GM19043 (cell line): ENCODE measurements around the gene RASA4.
"Not testable (repeated sequence)": the region's sequence is repeated elsewhere in the genome, so short reads cannot be mapped to it uniquely, and the experiment has no call there.

Experiments
- ATAC-seq: cut with Tn5 transposase; IDR thresholded peaks from one replicate; pipeline ENCODE4 v1.9.1; 2021; ENCODE audit warnings: low read depth; ENCODE audit not compliant: unreplicated experiment

RASA4 gene

DNA sequence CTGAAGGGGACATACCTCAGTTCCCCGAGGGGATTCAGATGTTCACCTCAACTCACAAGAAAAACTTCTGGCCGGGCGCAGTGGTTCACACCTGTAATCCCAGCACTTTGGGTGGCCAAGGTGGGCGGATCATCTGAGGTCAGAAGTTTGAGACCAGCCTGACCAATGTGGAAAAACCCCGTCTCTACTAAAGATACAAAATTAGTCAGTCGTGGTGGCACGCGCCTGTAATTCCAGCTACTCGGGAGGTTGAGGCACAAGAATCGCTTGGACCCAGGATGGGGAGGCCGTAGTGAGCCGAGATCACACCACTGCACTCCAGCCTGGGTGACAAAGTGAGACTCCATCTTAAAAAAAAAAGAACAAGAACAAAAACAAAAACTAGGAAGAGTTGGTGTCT lies 71.3 kb downstream of the RASA4 start:
- ATAC-seq = not testable (repeated sequence)

DNA sequence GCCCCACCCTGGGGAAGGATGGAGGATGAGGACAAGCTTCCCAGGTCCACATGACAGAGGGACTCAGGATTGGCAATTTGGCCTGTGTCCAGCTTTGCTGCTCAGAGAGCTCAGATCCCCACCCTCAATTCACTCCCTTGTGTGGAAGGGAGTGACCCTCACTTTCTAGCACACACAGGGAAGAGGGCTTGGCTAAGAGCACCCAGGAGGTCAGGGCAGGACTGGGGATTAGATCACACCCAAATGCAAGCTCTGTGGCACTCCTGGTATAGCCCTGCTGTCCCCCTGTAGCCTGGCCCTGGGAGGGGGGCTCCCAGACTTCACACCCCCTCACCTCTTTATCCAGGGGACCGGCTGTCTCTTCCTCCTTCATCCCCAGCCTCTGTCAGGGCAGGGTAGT lies 72.2 kb downstream of the RASA4 start:
- not testable (repeated sequence) for ATAC-seq

DNA sequence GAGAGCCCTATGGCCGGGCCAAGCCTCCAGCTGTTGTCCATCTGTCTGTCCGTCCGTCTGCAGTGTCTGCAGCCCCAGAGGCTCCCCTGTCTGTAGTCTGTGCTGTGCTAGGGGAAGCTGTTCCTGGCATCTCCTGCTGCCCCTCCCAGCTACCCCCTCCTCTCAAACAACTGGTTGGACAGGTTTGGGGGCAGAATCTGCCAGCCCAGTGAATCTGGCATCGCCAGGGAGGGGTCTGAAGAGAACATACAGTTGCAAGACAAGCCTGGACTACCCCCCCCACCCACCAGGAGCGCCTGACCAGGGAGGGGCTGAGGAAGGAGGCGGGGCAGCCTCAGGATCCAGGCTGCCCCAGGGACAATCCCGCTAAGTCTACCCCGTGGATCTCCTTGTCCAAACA lies 73.0 kb downstream of the RASA4 start, which contains the start of gene UPK3BL2:
Gene UPK3BL2, minus strand, starts transcription at position 101 of the 400 bp plus-strand sequence. Its CDS starts 60 bp downstream, at position 41.
- not testable (repeated sequence) for ATAC-seq

DNA sequence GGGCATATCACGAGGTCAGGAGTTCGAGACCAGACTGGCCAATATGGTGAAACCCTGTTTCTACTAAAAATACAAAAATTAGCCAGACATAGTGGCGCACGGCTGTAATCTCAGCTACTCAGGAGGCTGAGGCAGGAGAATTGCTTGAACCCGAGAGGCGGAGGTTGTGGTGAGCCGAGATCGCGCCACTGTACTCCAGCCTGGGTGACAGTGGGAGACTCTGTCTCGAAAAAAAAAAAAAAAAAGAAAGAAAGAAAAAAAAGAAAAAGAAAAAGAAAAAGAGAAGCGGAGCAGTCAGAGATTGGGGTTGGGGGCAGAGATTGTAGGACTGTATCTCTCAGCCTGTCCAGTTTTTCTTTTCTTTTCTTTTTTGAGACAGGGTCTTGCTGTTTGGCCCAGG lies 73.8 kb downstream of the RASA4 start:
- not testable (repeated sequence) for ATAC-seq

DNA sequence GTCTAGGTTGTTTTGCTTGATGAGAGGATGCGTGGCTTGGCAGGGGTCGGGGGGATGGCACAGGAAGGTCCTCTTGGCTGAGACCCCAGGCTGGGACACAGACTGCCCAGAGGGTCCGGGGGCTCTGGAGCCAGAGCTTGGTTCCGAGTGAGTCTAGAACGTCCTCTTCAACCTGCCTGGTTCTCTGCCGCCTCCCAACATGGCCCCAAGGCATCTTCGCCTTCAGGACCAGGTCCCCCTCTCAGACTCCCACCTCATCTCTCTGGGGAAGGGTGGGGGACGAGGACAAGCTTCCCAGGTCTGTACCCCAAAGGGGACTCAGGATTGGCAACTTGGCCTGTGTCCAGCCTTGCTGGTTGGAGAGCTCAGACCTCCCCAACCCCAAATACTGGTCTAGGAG lies 74.5 kb downstream of the RASA4 start:
- not testable (repeated sequence) for ATAC-seq

DNA sequence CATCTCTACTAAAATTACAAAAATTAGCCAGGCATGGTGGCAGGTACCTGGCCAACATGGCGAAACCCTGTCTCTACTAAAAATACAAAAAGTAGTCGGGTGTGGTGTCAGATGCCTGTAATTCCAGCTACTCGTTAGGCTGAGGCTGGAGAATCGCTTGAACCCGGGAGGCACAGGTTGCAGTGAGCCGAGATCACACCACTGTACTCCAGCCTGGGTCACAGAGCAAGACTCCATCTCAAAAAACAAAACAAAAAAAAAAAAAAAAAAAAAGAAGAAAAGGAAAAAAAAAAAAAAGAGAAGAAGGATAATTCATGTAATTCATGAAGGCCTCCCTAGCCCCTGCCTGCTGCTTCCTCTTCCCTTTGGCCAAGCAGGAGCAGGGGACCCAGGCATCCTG lies 76.0 kb downstream of the RASA4 start:
- not testable (repeated sequence) for ATAC-seq

DNA sequence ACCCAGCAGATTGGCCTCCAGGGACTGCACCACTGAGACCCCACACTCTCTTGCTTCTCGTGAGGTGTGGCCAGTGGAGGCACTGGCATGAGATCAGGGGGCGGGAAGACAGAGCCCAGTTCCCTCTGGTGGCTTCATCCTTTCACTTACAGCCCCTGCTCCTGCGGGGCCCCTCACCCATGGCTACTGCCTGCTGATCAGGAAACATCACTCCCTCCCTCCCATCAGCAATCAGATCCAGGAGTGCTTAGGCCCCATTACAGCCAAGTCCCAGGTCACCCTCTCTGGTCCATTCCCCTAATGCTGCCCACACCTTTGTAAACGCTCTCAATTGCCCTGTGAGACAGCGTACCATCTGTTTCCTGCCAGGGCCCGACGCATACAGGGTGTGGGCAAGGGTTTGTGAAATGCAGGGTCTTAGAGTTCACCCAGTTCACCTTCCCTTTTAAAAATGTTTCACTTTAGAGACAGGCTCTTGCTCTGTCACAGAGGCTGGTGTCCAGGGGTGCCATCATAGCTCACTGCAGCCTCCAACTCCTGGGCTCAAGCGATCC lies 81.4 kb downstream of the RASA4 start:
- not testable (repeated sequence) for ATAC-seq

DNA sequence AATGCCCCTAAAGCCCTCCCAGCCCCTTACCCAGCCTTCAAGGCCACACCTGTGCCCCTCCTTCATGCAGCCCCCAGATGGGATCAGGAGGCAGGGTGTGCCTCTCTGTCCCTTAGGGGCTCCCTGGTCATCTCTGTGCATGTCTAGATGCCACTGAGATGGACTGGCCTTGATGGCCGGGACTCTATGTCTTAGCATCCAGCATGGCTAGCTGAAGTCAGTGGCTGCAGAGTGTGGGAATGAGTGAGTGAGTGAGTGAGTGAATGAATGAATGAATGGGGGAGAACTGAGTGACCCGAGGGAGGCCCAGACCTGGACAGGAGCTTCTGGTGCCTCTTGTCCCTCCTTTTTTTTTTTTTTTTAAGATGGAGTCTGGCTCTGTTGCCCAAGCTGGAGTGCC lies 84.4 kb downstream of the RASA4 start:
- not testable (repeated sequence) for ATAC-seq

DNA sequence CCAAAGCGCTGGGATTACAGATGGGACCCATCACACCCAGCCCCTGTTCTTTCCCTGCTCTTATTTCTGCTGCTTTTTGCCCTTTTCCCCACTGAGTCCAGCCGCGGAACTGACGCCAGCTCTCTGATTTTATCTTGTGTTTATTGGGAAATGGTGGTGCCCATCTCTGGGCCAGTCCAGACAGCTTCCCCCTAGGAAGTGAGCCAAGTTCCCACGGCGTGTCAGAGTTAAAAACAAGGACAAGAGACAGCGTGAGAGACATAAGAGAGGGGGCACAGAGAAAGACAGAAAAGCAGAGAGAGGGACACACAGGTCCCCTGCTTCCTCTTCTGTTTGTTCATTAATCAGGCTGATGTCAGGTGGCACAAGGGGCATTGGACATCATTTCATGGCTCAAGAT lies 85.0 kb downstream of the RASA4 start:
- not testable (repeated sequence) for ATAC-seq

DNA sequence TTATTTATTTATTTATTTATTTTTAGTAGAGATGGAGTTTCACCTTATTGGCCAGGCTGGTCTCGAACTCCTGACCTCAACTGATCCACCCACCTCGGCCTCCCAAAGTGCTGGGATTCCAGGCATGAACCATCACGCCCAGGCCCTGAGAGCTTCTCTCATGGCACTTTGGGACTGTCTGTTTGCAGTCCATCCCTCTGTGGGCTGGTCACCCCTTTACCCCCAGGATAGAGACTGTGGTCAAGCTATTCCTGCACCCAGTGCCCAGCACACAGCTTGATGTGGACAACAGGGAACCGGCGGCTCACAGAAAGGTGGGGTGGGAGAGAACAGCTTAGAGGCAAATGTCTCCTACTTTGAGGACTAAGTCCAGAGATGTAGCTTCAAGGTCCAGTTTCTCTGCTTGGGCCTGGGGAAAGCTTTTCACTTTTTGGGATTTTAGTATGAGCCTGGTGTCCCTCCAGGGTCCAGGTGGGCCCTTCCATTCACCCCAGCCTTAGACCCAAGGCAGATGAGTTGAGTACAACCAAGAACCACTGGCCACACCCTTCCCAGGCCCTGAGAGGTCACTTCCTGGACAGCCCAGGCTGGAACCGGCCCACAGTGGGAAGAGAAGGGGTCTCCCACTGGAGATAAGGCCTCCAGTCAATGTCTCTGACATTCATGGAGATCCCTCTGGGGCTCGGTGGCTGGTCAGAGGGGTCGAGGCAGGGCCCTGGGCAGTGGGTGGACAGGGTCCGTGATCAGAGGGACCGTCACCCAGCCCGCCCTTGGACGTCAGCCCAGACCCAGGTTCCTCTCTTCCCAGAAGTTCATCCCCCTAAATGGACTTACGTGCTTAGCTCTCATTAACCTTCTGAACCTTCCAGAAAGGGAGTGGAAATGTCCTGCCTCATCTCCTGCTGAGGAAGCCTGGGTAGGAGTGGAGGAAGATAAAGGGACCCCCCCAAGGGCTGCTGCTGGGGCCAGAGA lies 88.4 kb downstream of the RASA4 start:
- ATAC-seq = not testable (repeated sequence)

DNA sequence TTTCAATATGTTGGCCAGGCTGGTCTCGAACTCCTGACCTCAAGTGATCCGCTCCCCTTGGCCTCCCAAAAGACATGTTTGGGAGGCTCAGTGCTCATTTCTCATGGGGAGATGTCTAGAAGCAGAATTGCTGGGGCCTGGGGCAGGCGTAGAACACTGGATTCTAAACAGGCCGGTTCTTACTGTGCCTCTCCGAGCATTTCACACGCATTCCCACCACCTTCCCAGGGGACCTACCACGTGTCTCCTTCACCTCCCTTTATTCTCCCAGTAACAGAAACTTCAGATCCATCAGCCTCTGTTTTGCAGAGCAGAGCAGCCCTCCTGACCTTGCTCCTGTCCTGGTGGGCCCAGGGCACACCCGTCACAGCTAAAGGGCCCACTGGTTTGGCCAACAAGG lies 89.4 kb downstream of the RASA4 start:
- ATAC-seq = not testable (repeated sequence)

DNA sequence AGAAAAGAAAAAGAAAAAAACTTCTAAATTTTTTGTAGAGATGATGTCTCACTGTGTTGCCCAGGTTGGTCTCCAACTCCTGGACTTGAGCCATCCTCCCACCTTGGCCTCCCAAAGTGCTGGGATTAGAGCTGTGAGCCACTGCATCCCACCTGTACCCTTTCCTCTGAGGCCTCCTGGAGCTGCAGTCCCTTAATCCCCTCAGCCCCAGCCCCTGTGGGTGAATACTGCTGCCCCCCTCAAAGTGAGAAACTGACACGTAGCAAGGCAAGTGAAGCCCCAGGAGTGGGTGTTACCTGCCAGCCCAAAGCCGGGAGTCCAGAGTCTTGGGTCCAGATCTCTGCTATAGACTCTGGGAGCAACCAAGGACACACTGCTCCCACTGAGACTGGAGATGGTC lies 91.8 kb downstream of the RASA4 start:
- not testable (repeated sequence) for ATAC-seq
